ENCODE measurements around the gene CYB561D2. TPM values are rescaled to one million over a fixed set of nuclear protein-coding genes. Genes with fewer than 3 reads are reported as not detected.

The CYB561D2 gene
- total and polyA plus RNA-seq, 10 of the 15 experiments (the other 5 are each of a cell fraction or from before 2014, with no cell fraction given), result 7.6 to 39.2 (median 18.8) TPM

- no peak for TF ChIP-seq IKZF2 (IDR thresholded peaks at IDR 0.05)
- TF ChIP-seq TCF12 (IDR thresholded peaks at IDR 0.05; ENCODE audit: low read depth, low read length), result no peak
- no peak for TF ChIP-seq RELA (IDR thresholded peaks at IDR 0.05; ENCODE audit: borderline replicate concordance, partially characterized antibody)
- TF ChIP-seq, protein P1, sequence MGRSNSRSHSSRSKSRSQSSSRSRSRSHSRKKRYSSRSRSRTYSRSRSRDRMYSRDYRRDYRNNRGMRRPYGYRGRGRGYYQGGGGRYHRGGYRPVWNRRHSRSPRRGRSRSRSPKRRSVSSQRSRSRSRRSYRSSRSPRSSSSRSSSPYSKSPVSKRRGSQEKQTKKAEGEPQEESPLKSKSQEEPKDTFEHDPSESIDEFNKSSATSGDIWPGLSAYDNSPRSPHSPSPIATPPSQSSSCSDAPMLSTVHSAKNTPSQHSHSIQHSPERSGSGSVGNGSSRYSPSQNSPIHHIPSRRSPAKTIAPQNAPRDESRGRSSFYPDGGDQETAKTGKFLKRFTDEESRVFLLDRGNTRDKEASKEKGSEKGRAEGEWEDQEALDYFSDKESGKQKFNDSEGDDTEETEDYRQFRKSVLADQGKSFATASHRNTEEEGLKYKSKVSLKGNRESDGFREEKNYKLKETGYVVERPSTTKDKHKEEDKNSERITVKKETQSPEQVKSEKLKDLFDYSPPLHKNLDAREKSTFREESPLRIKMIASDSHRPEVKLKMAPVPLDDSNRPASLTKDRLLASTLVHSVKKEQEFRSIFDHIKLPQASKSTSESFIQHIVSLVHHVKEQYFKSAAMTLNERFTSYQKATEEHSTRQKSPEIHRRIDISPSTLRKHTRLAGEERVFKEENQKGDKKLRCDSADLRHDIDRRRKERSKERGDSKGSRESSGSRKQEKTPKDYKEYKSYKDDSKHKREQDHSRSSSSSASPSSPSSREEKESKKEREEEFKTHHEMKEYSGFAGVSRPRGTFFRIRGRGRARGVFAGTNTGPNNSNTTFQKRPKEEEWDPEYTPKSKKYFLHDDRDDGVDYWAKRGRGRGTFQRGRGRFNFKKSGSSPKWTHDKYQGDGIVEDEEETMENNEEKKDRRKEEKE (IDR thresholded peaks at IDR 0.05), result no peak
- TF ChIP-seq NR2F1 (conservative IDR thresholded peaks at IDR 0.05), result no peak
- no peak for TF ChIP-seq SMAD5 (IDR thresholded peaks at IDR 0.05; ENCODE audit: low read depth)
- no peak for TF ChIP-seq GATAD2B (conservative IDR thresholded peaks at IDR 0.05; ENCODE audit: low read depth)
- TF ChIP-seq BRCA1 (IDR thresholded peaks at IDR 0.05; ENCODE audit: low read depth, low read length), result no peak
Observed at GRCh38 chr3:50314342-50314741, 36.3 kb upstream of the CYB561D2 start (continued).

- 98% methylated on average over 4 of the region's 4 CpGs for WGBS (ENCODE audit: insufficient coverage, insufficient replicate concordance, low lambda C conversion rate, missing lambda C conversion rate)
- ChIA-PET RAD21 (ENCODE audit: unreplicated experiment) (no interaction called here), CTCF (interaction anchor here (0.6 to 1.7 kb wide), 2 partner anchors 9 kb away, joined by 3 to 8 read pairs; no protein-coding TSS in a partner anchor), POLR2A (interaction anchor here (0.7 kb wide), 1 partner anchor 8 kb away, joined by 5 read pairs; no protein-coding TSS in a partner anchor), SMC1A (ENCODE audit: uncharacterized antibody, unreplicated experiment) (no interaction called here)
- DNase-seq (ENCODE audit: low read depth, low spot score) (no peak), ATAC-seq (no peak), FAIRE-seq (no peak)
- Histone ChIP-seq H3K79me2 (ENCODE audit: control insufficient read depth, insufficient read depth, low read length) (no peaks in the 10 kb centered on the region), H3K27me3 (replicated peaks in 1 of 2; ENCODE audit: control insufficient read depth in 2 of 2, insufficient read depth in 2 of 2, low read length in 1 of 2) (no peaks in the 10 kb centered on the region), H3K9ac (ENCODE audit: control insufficient read depth, insufficient read depth, low read length) (no peak overlapping the region), H3K4me3 (no peak overlapping the region), H3K4me1 (ENCODE audit: control insufficient read depth, insufficient read depth, low read length) (peaks cover 8% of the 10 kb centered on the region), H4K20me1 (ENCODE audit: control insufficient read depth, insufficient read depth) (no peaks in the 10 kb centered on the region), H3K4me2 (ENCODE audit: control insufficient read depth, insufficient read depth) (no peak overlapping the region), H3K9me3 (replicated peaks; ENCODE audit: control insufficient read depth, insufficient read depth, low read length) (no peaks in the 10 kb centered on the region), H3K36me3 (ENCODE audit: control insufficient read depth in 2 of 2, insufficient read depth in 2 of 2, low read length in 1 of 2) (peaks cover 0 to 2% of the 10 kb centered on the region in 2 experiments; a peak in 1 of 4 replicates), H3K27ac (ENCODE audit: control insufficient read depth, insufficient read depth) (no peak overlapping the region), H2AFZ (ENCODE audit: control insufficient read depth, low read depth, low read length) (no peak overlapping the region)
- intact Hi-C loops (cut with micrococcal nuclease; ENCODE audit: unreplicated experiment) (no loop called here), in situ Hi-C loops (cut with MboI) (no loop called here)
- no peak for TF ChIP-seq GATAD2B (conservative IDR thresholded peaks at IDR 0.05; ENCODE audit: low read depth)
- BruUV-seq (replicated peaks), result no TSS peak
Observed at GRCh38 chr3:50314816-50315215, 35.8 kb upstream of the CYB561D2 start.

Data from GM12878 (cell line).